GM18508 (cell line): Measurements from ENCODE around the gene WDSUB1.

Source experiments
- ATAC-seq: cut with Tn5 transposase; IDR thresholded peaks from one replicate; pipeline ENCODE4 v1.9.1; 2021; ENCODE audit warnings: moderate number of reproducible peaks; ENCODE audit not compliant: insufficient read depth, unreplicated experiment

WDSUB1 gene

GRCh38 chr2:159267921-159268320, 18.6 kb downstream of the WDSUB1 start:
- no peak for ATAC-seq

GRCh38 chr2:159266554-159266953, 19.9 kb downstream of the WDSUB1 start:
- peak; percentile 83 for ATAC-seq

- no peak for ATAC-seq
Measured at GRCh38 chr2:159265171-159265576, 21.3 kb downstream of the WDSUB1 start.

- ATAC-seq: no peak
Measured at GRCh38 chr2:159262904-159263303, 23.6 kb downstream of the WDSUB1 start.

- no peak for ATAC-seq
Measured at GRCh38 chr2:159262226-159262625, 24.3 kb downstream of the WDSUB1 start.

GRCh38 chr2:159256159-159256558, 30.3 kb downstream of the WDSUB1 start:
- ATAC-seq: no peak

GRCh38 chr2:159252905-159253304, 33.6 kb downstream of the WDSUB1 start:
- ATAC-seq: no peak

- no peak for ATAC-seq
Measured at GRCh38 chr2:159251296-159252173, 35.0 kb downstream of the WDSUB1 start.

GRCh38 chr2:159249990-159250715, 36.4 kb downstream of the WDSUB1 start:
- peak; percentile 66 for ATAC-seq

GRCh38 chr2:159246325-159246988, 40.0 kb downstream of the WDSUB1 start:
- ATAC-seq: no peak

GRCh38 chr2:159243529-159243928, 43.0 kb downstream of the WDSUB1 start:
- ATAC-seq: no peak

- no peak for ATAC-seq
Measured at GRCh38 chr2:159234868-159235267, 51.6 kb downstream of the WDSUB1 start.

GRCh38 chr2:159232456-159233170, 53.9 kb downstream of the WDSUB1 start:
- no peak for ATAC-seq

- no peak for ATAC-seq
Measured at GRCh38 chr2:159230145-159230877, 56.2 kb downstream of the WDSUB1 start.

- ATAC-seq: no peak
Measured at GRCh38 chr2:159229476-159230144, 56.9 kb downstream of the WDSUB1 start.

GRCh38 chr2:159228081-159228581, 58.4 kb downstream of the WDSUB1 start:
- ATAC-seq: no peak

- ATAC-seq: no peak
Measured at GRCh38 chr2:159227467-159227866, 59.0 kb downstream of the WDSUB1 start.

- ATAC-seq: no peak
Measured at GRCh38 chr2:159226608-159227385, 59.7 kb downstream of the WDSUB1 start.
